GM18951 (cell line): ENCODE measurements around the gene GRB10.

ENCODE experiments used
- POLR2A ChIP-seq: IDR thresholded peaks from 4 replicates; pipeline ENCODE4 v1.6.1; 2011; ENCODE audit warnings: mild to moderate bottlenecking; ENCODE audit not compliant: insufficient read length, insufficient read depth; ENCODE audit errors: extremely low read depth
- in situ Hi-C: fragments of 300-500 bp; cut with MboI; formaldehyde crosslinking; loops from one replicate; pipeline ENCODE4 v1.12.0; 2022; ENCODE audit warnings: low sequenced_read_pairs, mixed read lengths, inconsistent platforms; ENCODE audit not compliant: unreplicated experiment

Gene GRB10

GRCh38 chr7:50665403-50666123, 117.1 kb downstream of the GRB10 start:
- in situ Hi-C loops, result loop anchor here (25.0 kb wide), 1 partner anchor 203 kb away; the partner anchor contains the start of gene FIGNL1
- TF ChIP-seq POLR2A, result no peak

- in situ Hi-C loops, result loop anchor here (25.0 kb wide), 1 partner anchor 203 kb away; the partner anchor contains the start of gene FIGNL1
- no peak for TF ChIP-seq POLR2A
These were observed 117.8 kb downstream of the GRB10 start for GRCh38 chr7:50664937-50665336.

- in situ Hi-C loops, result loop anchor here (25.0 kb wide), 1 partner anchor 202 kb away; the partner anchor contains the start of gene FIGNL1
- no peak for TF ChIP-seq POLR2A
These were observed 118.2 kb downstream of the GRB10 start for GRCh38 chr7:50664461-50664922.

GRCh38 chr7:50663396-50664102, 119.1 kb downstream of the GRB10 start:
- in situ Hi-C loops, result loop anchor here (25.0 kb wide), 1 partner anchor 201 kb away; the partner anchor contains the start of gene FIGNL1
- no peak for TF ChIP-seq POLR2A

GRCh38 chr7:50662996-50663395, 119.7 kb downstream of the GRB10 start:
- in situ Hi-C loops, result loop anchor here (25.0 kb wide), 1 partner anchor 201 kb away; the partner anchor contains the start of gene FIGNL1
- no peak for TF ChIP-seq POLR2A

GRCh38 chr7:50662041-50662694, 120.5 kb downstream of the GRB10 start:
- TF ChIP-seq POLR2A, result no peak
- in situ Hi-C loops, result loop anchor here (25.0 kb wide), 1 partner anchor 200 kb away; the partner anchor contains the start of gene FIGNL1

GRCh38 chr7:50661345-50662040, 121.2 kb downstream of the GRB10 start:
- TF ChIP-seq POLR2A, result no peak
- in situ Hi-C loops, result loop anchor here (25.0 kb wide), 1 partner anchor 199 kb away; the partner anchor contains the start of gene FIGNL1

- in situ Hi-C loops, result loop anchor here (25.0 kb wide), 1 partner anchor 199 kb away; the partner anchor contains the start of gene FIGNL1
- no peak for TF ChIP-seq POLR2A
These were observed 121.9 kb downstream of the GRB10 start for GRCh38 chr7:50660830-50661175.

GRCh38 chr7:50660040-50660829, 122.5 kb downstream of the GRB10 start:
- no peak for TF ChIP-seq POLR2A
- in situ Hi-C loops, result loop anchor here (25.0 kb wide), 1 partner anchor 198 kb away; the partner anchor contains the start of gene FIGNL1

- in situ Hi-C loops, result loop anchor here (25.0 kb wide), 1 partner anchor 197 kb away; the partner anchor contains the start of gene FIGNL1
These were observed 123.2 kb downstream of the GRB10 start for GRCh38 chr7:50659329-50659965.

GRCh38 chr7:50658696-50659095, 124.0 kb downstream of the GRB10 start:
- no peak for TF ChIP-seq POLR2A
- in situ Hi-C loops, result loop anchor here (25.0 kb wide), 1 partner anchor 196 kb away; the partner anchor contains the start of gene FIGNL1

More at GRCh38 chr7:50659329-50659965, 123.2 kb downstream of the GRB10 start:
- TF ChIP-seq POLR2A, result no peak
